Islet precursor cell (in vitro differentiated cells): Measurements from ENCODE around the gene TGIF2LX.
"Not testable (repeated sequence)": the region's sequence is repeated elsewhere in the genome, so short reads cannot be mapped to it uniquely, and the experiment has no call there.

Experiments used
- DNase-seq: peaks from one replicate; pipeline ENCODE4 v3.0.0-alpha.2; 2018

The TGIF2LX gene

DNA sequence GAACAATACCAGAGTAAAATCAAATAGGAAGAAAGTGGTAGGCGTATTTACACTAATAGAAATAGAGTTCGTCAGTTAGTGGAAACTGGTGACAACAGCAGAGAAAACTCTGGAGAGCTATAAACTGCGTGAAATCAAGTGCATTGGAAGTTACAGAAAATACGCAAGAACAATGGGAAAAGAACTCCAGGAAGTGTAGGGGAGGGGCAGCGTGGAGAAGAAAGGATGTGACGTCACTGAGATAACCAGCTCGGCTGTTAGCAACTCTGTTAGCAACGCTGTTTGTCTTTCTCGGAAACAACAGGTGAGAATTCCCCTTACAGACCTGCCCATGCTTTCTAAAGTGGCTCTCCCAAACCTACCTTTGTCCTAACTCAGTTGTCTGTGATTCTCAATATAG lies at the start of gene TGIF2LX:
Gene TGIF2LX, plus strand, starts transcription at position 244 of the 400 bp plus-strand sequence. CDS start 178 bp downstream, outside the sequence.
- DNase-seq: not testable (repeated sequence)

DNA sequence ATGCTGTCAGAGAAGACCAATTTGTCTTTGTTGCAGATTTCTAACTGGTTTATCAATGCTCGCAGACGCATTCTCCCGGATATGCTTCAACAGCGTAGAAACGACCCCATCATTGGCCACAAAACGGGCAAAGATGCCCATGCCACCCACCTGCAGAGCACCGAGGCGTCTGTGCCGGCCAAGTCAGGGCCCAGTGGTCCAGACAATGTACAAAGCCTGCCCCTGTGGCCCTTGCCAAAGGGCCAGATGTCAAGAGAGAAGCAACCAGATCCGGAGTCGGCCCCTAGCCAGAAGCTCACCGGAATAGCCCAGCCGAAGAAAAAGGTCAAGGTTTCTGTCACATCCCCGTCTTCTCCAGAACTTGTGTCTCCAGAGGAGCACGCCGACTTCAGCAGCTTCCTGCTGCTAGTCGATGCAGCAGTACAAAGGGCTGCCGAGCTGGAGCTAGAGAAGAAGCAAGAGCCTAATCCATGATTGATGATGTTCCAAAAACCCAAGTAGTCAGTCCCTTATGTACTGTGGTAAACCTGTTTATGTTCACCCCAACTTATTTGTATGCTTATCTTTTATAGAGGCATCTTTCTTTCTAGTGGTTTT lies 728 bp downstream of the TGIF2LX start:
- not testable (repeated sequence) for DNase-seq

DNA sequence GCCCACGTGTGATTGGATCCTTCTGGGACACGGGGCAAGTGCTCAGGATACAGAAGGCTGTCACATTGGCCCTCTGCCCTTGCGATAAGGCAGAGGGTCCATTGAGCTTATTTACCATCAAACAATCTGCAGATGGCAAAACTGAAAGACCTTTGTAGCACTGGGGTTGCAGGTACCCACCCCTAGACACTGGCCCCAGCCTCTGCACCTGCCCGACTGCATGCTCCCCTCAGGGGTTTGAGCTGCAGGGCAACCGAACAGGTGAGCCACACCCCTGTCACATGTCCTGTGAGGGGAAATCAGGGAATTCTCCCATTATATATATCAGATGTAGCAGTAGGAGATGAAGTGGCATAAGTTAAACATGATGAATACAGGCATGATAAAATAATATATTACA lies 21.4 kb downstream of the TGIF2LX start:
- DNase-seq: not testable (repeated sequence)

DNA sequence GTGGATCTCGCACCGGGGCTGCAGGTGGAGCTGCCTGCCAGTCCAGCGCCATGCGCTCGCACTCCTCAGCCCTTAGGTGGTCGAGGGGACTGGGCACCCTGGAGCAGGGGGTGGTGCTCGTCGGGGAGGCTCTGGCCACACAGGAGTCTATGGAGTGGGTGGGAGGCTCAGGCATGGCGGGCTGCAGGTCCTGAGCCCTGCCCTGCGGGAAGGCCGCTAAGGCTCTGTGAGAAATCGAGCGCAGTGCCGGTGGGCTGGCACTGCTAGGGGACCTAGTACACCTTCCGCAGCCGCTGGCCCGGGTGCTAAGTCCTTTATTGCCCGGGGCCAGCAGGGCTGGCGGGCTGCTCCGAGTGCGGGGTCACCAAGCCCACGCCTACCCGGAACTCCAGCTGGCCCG lies 43.9 kb downstream of the TGIF2LX start:
- DNase-seq: not testable (repeated sequence)
